Lung (tissue), 12 donors: Measurements from ENCODE around the gene MS4A4E. TPM values are rescaled to one million over a fixed set of nuclear protein-coding genes. Genes with fewer than 3 reads are reported as not detected.

ENCODE experiments used
- ATAC-seq: fragments of 200-7000 bp; cut with Tn5 transposase; one replicate; pipeline ENCODE4 v1.9.1; 2020; ENCODE audit warnings: moderate number of reproducible peaks; ENCODE audit not compliant: insufficient read depth, low FRiP score
- DNase-seq, 3 donors: peaks; one replicate each; pipeline ENCODE4 v3.0.0-alpha.2; 2013 to 2017
- H3K27ac ChIP-seq, 2 donors: one replicate each; pipeline ENCODE4 v1.5.1; 2013; ENCODE audit warnings: mild to moderate bottlenecking in 2 of 2, moderate library complexity in 2 of 2, control low read depth in 1 of 2, inconsistent platforms in 1 of 2, low read depth in 1 of 2, low read length in 1 of 2
- H3K27me3 ChIP-seq, 3 donors: one replicate each; pipeline ENCODE4 v1.5.1; 2013; ENCODE audit warnings: low read length in 2 of 3; ENCODE audit not compliant: control insufficient read depth in 3 of 3, insufficient read depth in 3 of 3
- H3K36me3 ChIP-seq, 4 donors: one replicate each; pipeline ENCODE4 v1.5.1; 2013; ENCODE audit warnings: low read length in 4 of 4, mild to moderate bottlenecking in 1 of 4, moderate library complexity in 1 of 4; ENCODE audit not compliant: control insufficient read depth in 4 of 4, insufficient read depth in 4 of 4
- H3K4me1 ChIP-seq, 5 donors: one replicate each; pipeline ENCODE4 v1.5.1; 2013; ENCODE audit warnings: low read length in 5 of 5, mild to moderate bottlenecking in 2 of 5, moderate library complexity in 1 of 5; ENCODE audit not compliant: control insufficient read depth in 5 of 5, insufficient read depth in 5 of 5
- H3K4me3 ChIP-seq: one replicate; pipeline ENCODE4 v1.5.1; 2013; ENCODE audit warnings: mild to moderate bottlenecking, control low read depth, moderate library complexity
- H3K9ac ChIP-seq, 2 donors: one replicate each; pipeline ENCODE4 v1.5.1; 2013; ENCODE audit warnings: low read length in 2 of 2, control low read depth in 1 of 2; ENCODE audit not compliant: insufficient read depth in 1 of 2
- H3K9me3 ChIP-seq, 4 donors: one replicate each; pipeline ENCODE4 v1.5.1; 2013; ENCODE audit warnings: low read length in 3 of 4, mild to moderate bottlenecking in 1 of 4, moderate library complexity in 1 of 4; ENCODE audit not compliant: control insufficient read depth in 4 of 4, insufficient read depth in 3 of 4
- CTCF ChIP-seq: IDR thresholded peaks from 2 replicates; pipeline ENCODE4 v1.5.1; 2012; ENCODE audit warnings: mild to moderate bottlenecking; ENCODE audit errors: control extremely low read depth, extremely low read depth
- WGBS, 2 donors: extraction: QIAGEN DNeasy Blood & Tissue Kit; methylation state at CpG; one replicate each; pipeline ENCODE4 v1.1.7; 2013; 5-methylcytosine and 5-hydroxymethylcytosine counted together
- polyA plus RNA-seq, 2 donors: library from polyadenylated mRNA; stranded (reverse); fragments of 200-250 nt; gene quantifications; one replicate each; pipeline ENCODE4 v1.2.1, GENCODE V29; 2013
- total RNA-seq, 2 donors: library from RNA; depleted of rRNA in 1 of 2; stranded (reverse); fragments of >200 nt in 1 of 2; gene quantifications; one replicate each; pipeline ENCODE4 v1.2.1, GENCODE V29; 2014 to 2021
- donor health status: control.
- donor health status: control.
- donor health status: Bipolar disorder and iron deficiency.
- donor health status: healthy.
- donor health status: DM: yes; HTN: yes; CAD: no.

Gene MS4A4E
- total and polyA plus RNA-seq, 4 donors, result 0.33 to 3.9 (median 1.3) TPM

- Histone ChIP-seq H3K9ac (no peak overlapping the region), H3K9me3 (peaks cover 0 to 2% (median 0%) of the 10 kb centered on the region in 4 donors), H3K27me3 (no peaks in the 10 kb centered on the region), H3K36me3 (no peaks in the 10 kb centered on the region), H3K4me1 (no peaks in the 10 kb centered on the region), H3K4me3 (no peak overlapping the region), H3K27ac (no peak overlapping the region)
- peak; percentile 62 for TF ChIP-seq CTCF
- WGBS, 2 donors, result 27 to 30% methylated on average over 4 of the region's 4 CpGs
- peak; percentile 61 for ATAC-seq
- DNase-seq, result peak in 2 of 3 donors; percentile 30 to 38
Observed at GRCh38 chr11:60265373-60266214, 22.7 kb upstream of the MS4A4E start.

GRCh38 chr11:60264644-60265043, 21.7 kb upstream of the MS4A4E start:
- ATAC-seq (no peak), DNase-seq (no peak)
- 83 to 93% methylated on average over 5 of the region's 5 CpGs for WGBS, 2 donors
- H3K9ac ChIP-seq, result no peak overlapping the region
- H3K36me3 ChIP-seq, result no peaks in the 10 kb centered on the region
- TF ChIP-seq CTCF, result no peak
- no peak overlapping the region for H3K4me3 ChIP-seq
- H3K27ac ChIP-seq, result no peak overlapping the region
- no peaks in the 10 kb centered on the region for H3K4me1 ChIP-seq
- H3K9me3 ChIP-seq, result no peaks in the 10 kb centered on the region
- no peaks in the 10 kb centered on the region for H3K27me3 ChIP-seq

GRCh38 chr11:60263402-60263801, 20.5 kb upstream of the MS4A4E start:
- no peaks in the 10 kb centered on the region for H3K36me3 ChIP-seq
- no peaks in the 10 kb centered on the region for H3K4me1 ChIP-seq
- 62 to 71% methylated on average over 4 of the region's 4 CpGs for WGBS, 2 donors
- no peak overlapping the region for H3K9ac ChIP-seq
- no peak overlapping the region for H3K27ac ChIP-seq
- H3K9me3 ChIP-seq, result no peaks in the 10 kb centered on the region
- no peak for TF ChIP-seq CTCF
- ATAC-seq, result no peak
- DNase-seq, result no peak
- no peaks in the 10 kb centered on the region for H3K27me3 ChIP-seq
- H3K4me3 ChIP-seq, result no peak overlapping the region

- 82 to 90% methylated on average over 4 of the region's 4 CpGs for WGBS, 2 donors
- TF ChIP-seq CTCF, result no peak
- DNase-seq, result no peak
- Histone ChIP-seq H3K9ac (no peak overlapping the region), H3K4me3 (no peak overlapping the region), H3K36me3 (no peaks in the 10 kb centered on the region), H3K27me3 (no peaks in the 10 kb centered on the region), H3K27ac (no peak overlapping the region), H3K9me3 (no peaks in the 10 kb centered on the region), H3K4me1 (no peaks in the 10 kb centered on the region)
- no peak for ATAC-seq
Observed at GRCh38 chr11:60261014-60261413, 18.1 kb upstream of the MS4A4E start.
